RKO (cell line): ENCODE results near the gene SLC12A9.
"Not testable (repeated sequence)": the region's sequence is repeated elsewhere in the genome, so short reads cannot be mapped to it uniquely, and the experiment has no call there.

ENCODE experiments used
- DNase-seq: peaks from one replicate; pipeline ENCODE4 v3.0.0-alpha.2; 2016; ENCODE audit warnings: low spot score

SLC12A9 gene

GRCh38 chr7:100897772-100898454, 45.4 kb downstream of the SLC12A9 start:
- no peak for DNase-seq

GRCh38 chr7:100899432-100899831, 46.9 kb downstream of the SLC12A9 start:
- no peak for DNase-seq

- no peak for DNase-seq
Observed at GRCh38 chr7:100900978-100901377, 48.5 kb downstream of the SLC12A9 start.

GRCh38 chr7:100901921-100902332, 49.4 kb downstream of the SLC12A9 start:
- DNase-seq: no peak

GRCh38 chr7:100902638-100903037, 50.1 kb downstream of the SLC12A9 start:
- no peak for DNase-seq

- DNase-seq: no peak
Observed at GRCh38 chr7:100908512-100908911, 56.0 kb downstream of the SLC12A9 start.

- DNase-seq: not testable (repeated sequence)
Observed at GRCh38 chr7:100910443-100910842, 57.9 kb downstream of the SLC12A9 start.

- DNase-seq: no peak
Observed at GRCh38 chr7:100911484-100911883, 59.0 kb downstream of the SLC12A9 start.

- no peak for DNase-seq
Observed at GRCh38 chr7:100914208-100914878, 61.8 kb downstream of the SLC12A9 start.

GRCh38 chr7:100914879-100915447, 62.5 kb downstream of the SLC12A9 start:
- peak; percentile 51 for DNase-seq
